Measurements from ENCODE around the gene POLG. TPM values are rescaled to one million over a fixed set of nuclear protein-coding genes. Genes with fewer than 3 reads are reported as not detected.

Gene POLG
- total RNA-seq = 36.9 TPM
- long read RNA-seq, full-length matches to known transcripts = 37 of 93 reads
- long read RNA-seq, partial matches to known transcripts = 45 of 93 reads
- long read RNA-seq, other reads (novel, unspliced or antisense) = 11 of 93 reads

- peak; percentile 98 for DNase-seq
- intact Hi-C loops (cut with DNase I) = loop anchor here (5.0 kb wide), 1 partner anchor 247 kb away; the partner anchor contains the start of gene ABHD2
- peak; percentile 97 for ATAC-seq (ENCODE audit: poor library complexity)
Observed at GRCh38 chr15:89334510-89335297, at the start of gene POLG. Gene POLG (minus strand): TSS chr15:89334824. CDS start chr15:89333754, 1,070 bp downstream.

DNA sequence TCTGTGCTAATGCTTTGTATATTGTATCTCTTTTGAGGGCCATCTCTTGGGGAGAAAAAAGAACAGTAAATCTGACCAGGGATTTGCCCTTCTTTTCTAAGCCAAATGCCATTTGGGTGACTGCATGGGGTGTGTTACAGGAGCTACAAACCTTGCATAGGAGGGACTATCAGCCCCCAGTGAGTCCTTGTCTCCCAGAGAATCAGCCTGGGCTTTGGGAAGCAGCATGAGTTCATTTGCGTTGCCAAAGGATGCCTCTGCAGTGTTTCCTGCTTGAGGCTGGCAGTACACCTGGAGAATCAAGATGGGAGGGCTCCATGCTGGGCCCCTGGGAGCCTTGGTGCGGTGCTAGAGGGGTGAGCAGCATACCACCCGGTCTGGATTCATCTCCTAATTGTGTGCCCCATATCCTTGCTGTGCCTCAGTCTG, 49.6 kb upstream of the POLG start:
- DNase-seq (no peak), ATAC-seq (ENCODE audit: poor library complexity) (no peak)
- intact Hi-C loops (cut with DNase I) = no loop called here

GRCh38 chr15:89383365-89384175, 48.9 kb upstream of the POLG start:
- intact Hi-C loops (cut with DNase I) = no loop called here
- peak; percentile 67 for DNase-seq
- ATAC-seq (ENCODE audit: poor library complexity) = no peak

DNA sequence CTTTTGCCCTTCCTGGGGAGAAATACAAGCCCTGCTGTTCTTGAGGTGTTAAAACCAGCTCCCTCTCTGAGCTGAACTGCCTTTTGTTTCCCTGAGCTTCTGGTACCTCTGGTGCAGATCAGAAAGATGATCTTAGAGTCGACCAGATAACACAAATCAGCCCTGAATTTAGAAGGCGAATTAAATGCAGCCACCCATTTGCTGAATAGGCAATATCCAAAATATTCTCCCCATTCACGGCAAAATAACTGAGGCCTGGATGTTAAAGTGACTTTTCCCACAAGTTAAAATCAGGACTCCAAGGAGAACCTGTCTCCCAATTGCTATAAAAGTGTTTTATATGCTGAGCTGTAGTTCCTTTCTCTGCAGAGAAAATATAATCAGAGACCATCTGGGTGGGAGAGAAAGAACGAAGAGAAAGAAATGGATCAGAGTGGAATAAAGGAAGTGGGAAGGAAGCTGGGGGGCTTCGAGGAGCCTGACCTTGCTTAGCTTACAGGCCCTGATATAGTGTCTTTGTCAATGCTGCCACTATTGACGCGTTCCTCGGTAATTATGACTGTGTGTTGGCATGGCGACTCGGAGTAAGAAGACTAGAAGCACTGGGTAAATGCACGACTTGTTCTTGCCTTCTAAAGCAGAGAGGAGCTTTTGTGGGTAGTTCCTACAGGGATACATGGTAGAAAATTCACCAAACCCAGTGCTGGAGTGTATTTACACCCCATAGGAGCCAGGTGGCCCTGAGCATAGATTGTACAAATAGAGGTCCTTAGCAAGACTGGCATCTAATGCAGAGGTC, 47.5 kb upstream of the POLG start:
- ATAC-seq (ENCODE audit: poor library complexity) = no peak
- intact Hi-C loops (cut with DNase I) = no loop called here
- DNase-seq = no peak

- intact Hi-C loops (cut with DNase I) = no loop called here
- no peak for DNase-seq
- ATAC-seq (ENCODE audit: poor library complexity) = no peak
Observed at GRCh38 chr15:89381331-89381730, 46.7 kb upstream of the POLG start.

DNA sequence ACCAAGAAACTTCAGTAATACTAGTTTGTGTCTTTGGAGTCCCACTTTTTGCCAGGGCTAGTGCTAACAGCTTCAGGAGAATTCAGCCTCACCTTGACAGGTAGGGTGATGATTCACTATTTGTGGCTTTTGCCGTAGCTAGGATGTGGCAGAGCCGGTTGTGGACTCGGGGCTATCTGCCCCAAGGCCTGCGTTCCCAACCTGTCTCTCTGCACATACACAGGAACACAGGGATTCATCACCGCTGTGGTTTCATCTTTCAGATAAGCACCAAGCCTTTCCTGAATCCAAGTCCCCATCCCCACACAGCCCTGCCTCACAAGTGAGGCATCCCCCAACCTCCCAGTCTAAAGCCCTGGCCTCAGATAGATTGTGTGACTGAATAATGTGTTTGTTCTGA, 45.2 kb upstream of the POLG start:
- no peak for ATAC-seq (ENCODE audit: poor library complexity)
- DNase-seq = no peak
- intact Hi-C loops (cut with DNase I) = no loop called here

- intact Hi-C loops (cut with DNase I) = no loop called here
- no peak for DNase-seq
- ATAC-seq (ENCODE audit: poor library complexity) = no peak
Observed at GRCh38 chr15:89379251-89379695, 44.6 kb upstream of the POLG start.

DNA sequence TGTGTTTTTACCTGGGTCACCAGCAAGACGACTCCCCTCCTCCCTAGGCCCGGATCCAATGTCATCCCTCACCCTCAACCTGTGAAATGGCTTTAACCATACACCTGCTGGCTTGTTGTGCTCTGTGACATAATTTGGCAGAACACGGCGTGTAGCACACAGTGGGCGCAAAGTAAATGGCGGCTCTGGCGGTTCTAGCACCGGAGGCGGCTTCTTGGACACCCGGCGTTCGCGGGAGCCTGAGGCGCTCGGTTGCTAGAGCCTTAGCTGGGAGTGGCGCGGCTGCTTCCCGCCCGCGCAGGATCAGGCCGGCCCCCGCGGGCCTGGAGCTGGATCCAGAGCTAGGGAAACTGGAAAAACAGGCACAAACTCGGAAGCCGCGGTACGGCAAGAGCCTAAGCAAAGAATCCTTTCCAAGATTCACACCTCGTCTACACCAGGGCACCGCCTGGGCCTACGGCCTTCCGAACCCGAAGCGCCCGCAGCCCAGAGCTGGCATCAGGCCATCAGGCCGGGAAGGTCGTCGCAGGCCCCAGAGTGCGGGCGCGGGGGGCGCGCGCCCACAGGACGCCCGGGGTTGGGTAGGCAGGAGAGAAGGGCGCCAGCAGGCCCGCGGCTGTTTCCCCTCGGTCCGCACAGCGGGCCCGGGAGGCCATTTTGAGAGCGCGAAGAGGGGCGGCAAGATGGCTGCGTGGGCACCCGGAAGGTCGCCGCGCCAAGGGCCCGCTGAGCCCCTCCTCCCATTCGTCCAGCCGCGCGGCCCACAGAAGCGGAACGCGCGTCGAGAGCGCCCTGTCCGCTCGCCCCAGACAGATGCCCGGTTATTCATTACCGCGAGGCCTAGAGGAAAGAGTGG, 43.9 kb upstream of the POLG start:
- DNase-seq (no peak), ATAC-seq (ENCODE audit: poor library complexity) (peak; percentile 71)

GRCh38 chr15:89377842-89378295, 43.2 kb upstream of the POLG start:
- intact Hi-C loops (cut with DNase I) = no loop called here
- no peak for DNase-seq

More for the DNA sequence above, 43.9 kb upstream of the POLG start:
- intact Hi-C loops (cut with DNase I) = no loop called here

GRCh38 chr15:89377024-89377841, 42.6 kb upstream of the POLG start:
- intact Hi-C loops (cut with DNase I) = no loop called here
- DNase-seq (no peak), ATAC-seq (ENCODE audit: poor library complexity) (no peak)

More at GRCh38 chr15:89377842-89378295, 43.2 kb upstream of the POLG start:
- ATAC-seq (ENCODE audit: poor library complexity) = no peak

- no peak for DNase-seq
- intact Hi-C loops (cut with DNase I) = no loop called here
- no peak for ATAC-seq (ENCODE audit: poor library complexity)
Observed at GRCh38 chr15:89376388-89376787, 41.8 kb upstream of the POLG start.

GRCh38 chr15:89375093-89376005, 40.7 kb upstream of the POLG start:
- DNase-seq (no peak), ATAC-seq (ENCODE audit: poor library complexity) (no peak)
- intact Hi-C loops (cut with DNase I) = no loop called here

DNA sequence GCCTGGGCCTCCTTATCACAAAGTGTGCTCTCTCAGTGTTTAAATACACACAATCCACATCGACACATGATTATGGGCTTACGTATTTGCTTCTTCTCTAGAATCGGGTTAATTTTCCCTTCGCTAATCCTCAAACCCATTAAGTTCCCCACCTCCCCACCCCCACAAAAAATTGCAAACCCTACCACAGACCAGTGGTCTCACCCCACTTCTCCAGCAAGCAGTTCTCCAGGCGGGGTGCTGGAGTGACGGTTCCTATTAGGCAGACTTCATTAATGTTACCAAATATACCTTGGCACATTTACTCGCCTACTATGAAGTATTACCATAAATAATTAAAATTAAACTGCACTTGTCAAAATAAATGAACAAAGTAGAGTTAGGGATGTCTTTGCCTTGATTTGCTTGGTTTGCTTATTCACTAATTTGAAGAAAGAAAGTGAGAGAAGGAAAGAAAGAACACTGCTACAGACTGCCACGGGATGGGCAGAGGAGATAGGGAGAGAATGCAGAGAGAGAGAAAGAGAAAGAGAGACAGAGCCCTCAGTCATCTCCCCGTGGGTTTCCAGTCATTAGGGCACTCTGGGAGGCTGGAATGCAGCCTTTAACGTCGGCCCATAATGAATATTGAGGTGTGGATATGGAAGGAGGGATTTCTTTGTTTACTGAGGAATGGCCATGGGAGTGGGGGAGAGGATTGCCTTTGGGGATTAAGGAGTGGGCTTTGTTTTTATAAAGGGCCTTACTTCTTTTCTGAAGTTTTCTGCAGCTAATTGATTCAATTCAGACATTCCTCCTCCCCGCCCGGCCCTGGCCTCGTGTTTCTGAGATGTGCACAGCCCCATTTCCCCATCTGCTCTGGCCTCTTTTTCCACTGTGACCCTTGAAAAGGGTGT, 39.7 kb upstream of the POLG start:
- intact Hi-C loops (cut with DNase I) = no loop called here
- DNase-seq = no peak
- ATAC-seq (ENCODE audit: poor library complexity) = no peak

- no peak for ATAC-seq (ENCODE audit: poor library complexity)
- no peak for DNase-seq
- intact Hi-C loops (cut with DNase I) = no loop called here
Observed at GRCh38 chr15:89372069-89372935, 37.7 kb upstream of the POLG start.
